SK-MEL-5 (cell line): ENCODE data around the gene SCOC. TPM values are rescaled to one million over a fixed set of nuclear protein-coding genes. Genes with fewer than 3 reads are reported as not detected.

ENCODE experiments used
- DNase-seq: peaks from one replicate; pipeline ENCODE4 v3.0.0-alpha.2; 2016; ENCODE audit warnings: low read depth, low spot score
- in situ Hi-C: cut with HindIII; loops from 2 replicates; pipeline ENCODE4 v1.10.0; 2016; ENCODE audit warnings: low sequenced_read_pairs, high pct_unique_total_duplicates, low pct_unique_long_range_greater_than_20kb
- polyA plus RNA-seq, 2 experiments: library from polyadenylated mRNA; depleted of rRNA; stranded (reverse); fragments of >200 nt; gene quantifications; 2 replicates each; pipeline ENCODE4 v1.2.3, GENCODE V29; 2015
- total RNA-seq: library from RNA; depleted of rRNA; stranded (reverse); fragments of >200 nt; shearing (Covaris generic); gene quantifications from 2 replicates; pipeline ENCODE4 v1.2.3, GENCODE V29; 2014; rRNA removed

SCOC gene
- 45.9 and 50.7 TPM in 2 replicates for total RNA-seq
- polyA plus RNA-seq (2015; cell fraction: cytosol; rRNA removed) = 37.4 and 42.9 TPM in 2 replicates
- 16.2 and 20.0 TPM in 2 replicates for polyA plus RNA-seq (2015; cell fraction: nucleus; rRNA removed)

DNA sequence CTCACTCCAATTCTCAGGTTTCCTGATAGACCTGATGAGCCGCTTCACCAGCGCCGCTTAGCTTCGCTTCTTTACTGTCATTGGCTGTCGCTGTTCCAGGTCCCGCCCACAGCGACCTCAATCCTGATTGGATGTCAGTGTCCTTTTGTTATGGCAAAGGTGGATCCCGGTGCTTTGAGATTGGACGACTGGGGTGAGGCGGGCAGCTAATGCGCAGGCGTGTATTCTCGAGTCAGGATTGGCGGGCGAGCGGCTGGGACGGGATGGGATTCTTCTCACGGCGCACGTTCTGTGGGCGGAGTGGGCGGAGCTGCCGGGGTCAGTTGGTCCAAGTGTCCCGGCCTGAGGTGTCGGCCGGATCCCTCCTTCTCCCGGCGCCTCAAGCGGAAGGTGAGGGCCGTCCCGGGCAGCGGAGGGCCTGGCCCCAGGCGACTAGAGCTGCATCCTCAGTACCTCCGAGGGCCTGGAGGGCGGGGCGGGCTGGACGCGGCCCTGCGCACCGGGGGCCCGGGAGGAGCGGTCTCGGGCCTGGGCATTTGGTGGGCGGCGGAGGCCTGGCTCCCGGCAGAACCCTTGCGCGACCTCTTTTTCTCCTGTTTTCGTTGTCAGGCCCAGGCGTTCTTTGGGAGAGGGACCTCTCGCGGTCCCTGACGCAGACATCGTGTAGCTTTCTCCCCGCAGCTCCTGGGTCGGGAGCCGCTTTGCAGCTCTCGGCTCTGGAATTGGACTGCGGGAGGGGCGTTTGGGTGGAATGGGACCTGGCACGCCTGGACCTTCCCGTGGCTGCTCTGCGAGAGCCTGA, at the start of gene SCOC:
Gene SCOC, plus strand, starts transcription at position 319 of the 802 bp plus-strand sequence. CDS start 5,525 bp downstream, outside the sequence.
- peak; percentile 98 for DNase-seq
- in situ Hi-C loops = no loop called here

GRCh38 chr4:140326395-140326993, 47.0 kb upstream of the SCOC start:
- peak; percentile 57 for DNase-seq

DNA sequence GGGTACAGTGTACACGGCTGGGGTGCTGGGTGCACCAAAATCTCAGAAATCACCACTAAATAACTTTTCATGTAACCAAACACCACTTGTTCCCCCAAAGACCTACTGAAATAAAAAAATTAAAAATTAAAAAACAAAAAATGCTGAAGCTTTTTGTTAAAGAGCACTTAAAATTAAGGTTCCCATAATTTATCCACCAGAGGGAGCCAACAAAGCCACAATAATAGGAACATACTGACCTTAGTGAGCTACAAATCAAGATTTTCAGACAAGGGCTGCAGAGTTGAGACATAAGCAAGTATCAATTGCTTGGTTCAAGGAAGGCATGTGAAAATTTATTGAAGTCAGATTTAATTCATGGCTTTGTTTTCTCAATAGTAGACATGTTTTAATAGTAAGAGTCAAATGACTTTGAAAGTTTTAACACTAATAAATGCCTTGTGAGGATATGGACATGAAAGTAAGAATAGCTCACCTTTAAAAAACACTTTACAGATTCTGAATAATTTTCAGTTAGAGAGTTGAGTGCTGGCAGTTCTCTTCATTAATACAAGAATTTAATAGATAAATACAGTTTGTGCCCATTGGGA, 43.0 kb upstream of the SCOC start:
- DNase-seq = peak; percentile 45
- in situ Hi-C loops = no loop called here

More at GRCh38 chr4:140326395-140326993, 47.0 kb upstream of the SCOC start:
- in situ Hi-C loops = no loop called here

GRCh38 chr4:140331245-140331644, 42.2 kb upstream of the SCOC start:
- in situ Hi-C loops = no loop called here
- no peak for DNase-seq

DNA sequence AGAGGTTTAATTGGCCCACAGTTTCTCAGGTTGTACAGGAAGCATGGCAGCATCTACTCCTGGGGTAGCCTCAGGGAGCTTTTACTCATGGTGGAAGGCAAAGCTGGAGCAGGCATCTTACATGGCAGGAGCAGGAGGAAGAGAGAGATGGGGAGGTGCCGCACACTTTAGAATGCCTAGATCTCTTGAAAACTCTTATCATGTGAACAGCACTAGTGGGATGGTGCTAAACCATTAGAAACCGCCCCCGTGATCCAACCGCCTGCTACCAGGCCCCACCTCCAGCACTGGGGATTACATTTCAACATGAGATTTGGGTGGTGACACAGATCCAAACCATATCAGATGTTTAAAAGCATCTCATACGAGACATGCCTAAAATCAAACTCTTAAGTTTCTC, 41.6 kb upstream of the SCOC start:
- in situ Hi-C loops = no loop called here
- DNase-seq = no peak

DNA sequence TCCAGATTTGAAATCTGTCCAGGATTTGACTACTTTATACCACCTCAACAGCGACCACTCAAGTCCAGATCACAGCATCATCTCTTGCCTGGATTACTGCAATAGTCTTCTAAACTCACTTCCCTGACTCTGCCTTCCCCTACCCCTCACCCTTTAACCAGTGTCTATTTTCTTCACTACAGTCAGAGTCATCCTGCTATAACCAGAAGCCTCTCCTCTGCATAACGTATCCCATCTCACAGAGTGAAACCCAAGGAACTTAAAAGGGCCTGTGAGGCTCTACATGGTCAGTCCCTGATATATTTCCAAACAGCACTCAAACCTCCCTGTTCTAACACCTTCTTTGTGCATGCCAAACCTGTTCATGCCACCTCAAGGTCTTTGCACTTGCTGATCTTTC, 40.7 kb upstream of the SCOC start:
- DNase-seq = no peak
- in situ Hi-C loops = no loop called here

DNA sequence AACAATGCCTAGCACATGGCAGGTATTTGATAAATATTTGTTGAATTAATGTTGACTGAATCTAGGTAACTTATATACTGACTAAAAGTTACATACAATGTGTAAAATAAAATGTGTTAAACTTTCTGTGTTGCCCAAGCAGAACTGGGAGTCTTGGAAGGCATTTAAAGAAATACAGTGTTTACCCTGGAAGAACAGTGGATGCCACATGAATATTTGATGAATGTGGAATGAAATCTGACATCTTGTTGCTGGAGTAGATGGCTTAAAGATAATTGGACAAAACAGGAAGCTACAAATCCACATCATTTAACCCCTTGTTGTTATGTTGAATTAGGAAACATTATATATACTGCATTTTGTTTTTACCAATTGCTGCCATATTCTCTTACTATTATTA, 39.9 kb upstream of the SCOC start:
- no peak for DNase-seq
- in situ Hi-C loops = no loop called here

- no peak for DNase-seq
- in situ Hi-C loops = no loop called here
Measured at GRCh38 chr4:140335076-140335475, 38.4 kb upstream of the SCOC start.

DNA sequence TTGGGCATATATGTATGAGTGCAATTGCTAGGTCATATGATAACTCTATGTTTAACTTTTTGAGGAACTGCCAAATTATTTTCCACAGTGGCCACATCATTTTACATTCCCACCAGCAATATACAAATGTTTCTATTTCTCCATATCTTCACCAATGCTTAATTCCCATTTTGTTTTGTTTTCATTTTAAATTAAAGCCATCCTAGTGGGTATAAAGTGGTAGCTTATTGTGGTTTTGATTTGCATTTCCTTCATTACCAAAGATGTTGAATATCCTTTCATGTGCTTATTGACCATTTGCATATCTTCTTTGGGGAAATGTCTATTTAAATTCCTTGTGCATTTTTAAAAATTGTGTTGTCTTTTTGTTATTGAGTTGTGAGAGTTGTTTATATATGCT, 36.7 kb upstream of the SCOC start:
- in situ Hi-C loops = no loop called here
- no peak for DNase-seq

DNA sequence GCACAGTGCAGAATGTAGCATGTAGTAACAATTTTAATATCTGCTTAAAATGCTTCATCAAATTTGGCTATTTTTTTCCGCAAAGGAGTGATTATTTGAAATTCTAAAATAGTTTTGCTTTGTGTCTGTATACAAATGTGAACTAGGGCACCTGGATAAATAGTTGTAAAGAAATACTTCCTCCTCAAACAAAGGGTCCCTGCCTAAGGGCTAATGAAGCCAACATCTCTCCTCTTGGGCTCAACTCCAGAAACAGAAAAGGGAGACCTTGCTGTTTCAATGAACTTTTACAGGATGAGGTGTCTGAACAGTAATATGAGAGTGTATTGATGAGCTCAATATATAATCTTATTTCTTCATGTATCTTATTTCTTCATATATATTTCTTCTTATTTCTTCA, 30.8 kb upstream of the SCOC start:
- in situ Hi-C loops = no loop called here
- DNase-seq = no peak

- no peak for DNase-seq
Measured at GRCh38 chr4:140343303-140343702, 30.1 kb upstream of the SCOC start.

DNA sequence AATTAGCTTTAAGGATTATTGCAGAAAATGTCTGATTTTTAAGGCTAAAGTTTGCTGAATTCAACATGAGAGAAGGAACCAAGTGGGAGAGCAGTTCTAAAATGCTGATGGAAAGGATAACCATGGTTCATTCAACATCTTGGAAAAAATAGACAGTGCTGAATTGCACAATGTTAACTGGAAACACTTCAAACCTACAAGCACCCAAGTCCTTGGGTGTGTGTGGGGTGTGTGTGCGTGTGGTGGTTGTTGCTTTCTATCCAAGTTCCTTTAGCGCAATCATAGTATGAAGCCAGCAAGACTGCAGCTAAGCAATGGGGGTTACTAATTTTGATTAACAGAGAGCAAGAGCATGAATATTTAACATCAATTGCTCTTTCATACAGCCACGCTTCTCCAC, 29.3 kb upstream of the SCOC start:
- in situ Hi-C loops = no loop called here
- DNase-seq = no peak

More at GRCh38 chr4:140343303-140343702, 30.1 kb upstream of the SCOC start:
- in situ Hi-C loops = no loop called here

DNA sequence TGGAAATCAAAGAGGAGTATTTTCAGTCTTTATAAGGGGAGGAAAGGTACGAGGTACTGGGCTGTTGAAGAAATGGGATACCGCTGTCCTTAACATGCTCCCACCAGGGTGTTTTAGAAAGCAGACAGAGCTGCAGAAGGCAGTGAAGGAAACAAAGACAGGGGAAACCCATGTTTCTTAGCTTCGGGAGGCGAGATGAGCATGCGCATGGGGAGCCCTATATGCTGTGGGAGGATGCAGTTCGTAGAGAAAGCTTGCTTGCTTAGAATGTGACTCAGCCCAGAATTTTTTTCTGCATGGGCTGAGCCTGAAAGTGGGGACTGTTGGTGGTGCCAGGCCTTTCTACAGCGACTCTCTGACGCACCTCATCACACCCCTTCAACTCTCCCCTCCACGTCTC, 28.8 kb upstream of the SCOC start:
- in situ Hi-C loops = no loop called here
- no peak for DNase-seq

- DNase-seq = no peak
- in situ Hi-C loops = no loop called here
Measured at GRCh38 chr4:140346136-140346535, 27.3 kb upstream of the SCOC start.

- DNase-seq = no peak
- in situ Hi-C loops = no loop called here
Measured at GRCh38 chr4:140349816-140350215, 23.6 kb upstream of the SCOC start.

DNA sequence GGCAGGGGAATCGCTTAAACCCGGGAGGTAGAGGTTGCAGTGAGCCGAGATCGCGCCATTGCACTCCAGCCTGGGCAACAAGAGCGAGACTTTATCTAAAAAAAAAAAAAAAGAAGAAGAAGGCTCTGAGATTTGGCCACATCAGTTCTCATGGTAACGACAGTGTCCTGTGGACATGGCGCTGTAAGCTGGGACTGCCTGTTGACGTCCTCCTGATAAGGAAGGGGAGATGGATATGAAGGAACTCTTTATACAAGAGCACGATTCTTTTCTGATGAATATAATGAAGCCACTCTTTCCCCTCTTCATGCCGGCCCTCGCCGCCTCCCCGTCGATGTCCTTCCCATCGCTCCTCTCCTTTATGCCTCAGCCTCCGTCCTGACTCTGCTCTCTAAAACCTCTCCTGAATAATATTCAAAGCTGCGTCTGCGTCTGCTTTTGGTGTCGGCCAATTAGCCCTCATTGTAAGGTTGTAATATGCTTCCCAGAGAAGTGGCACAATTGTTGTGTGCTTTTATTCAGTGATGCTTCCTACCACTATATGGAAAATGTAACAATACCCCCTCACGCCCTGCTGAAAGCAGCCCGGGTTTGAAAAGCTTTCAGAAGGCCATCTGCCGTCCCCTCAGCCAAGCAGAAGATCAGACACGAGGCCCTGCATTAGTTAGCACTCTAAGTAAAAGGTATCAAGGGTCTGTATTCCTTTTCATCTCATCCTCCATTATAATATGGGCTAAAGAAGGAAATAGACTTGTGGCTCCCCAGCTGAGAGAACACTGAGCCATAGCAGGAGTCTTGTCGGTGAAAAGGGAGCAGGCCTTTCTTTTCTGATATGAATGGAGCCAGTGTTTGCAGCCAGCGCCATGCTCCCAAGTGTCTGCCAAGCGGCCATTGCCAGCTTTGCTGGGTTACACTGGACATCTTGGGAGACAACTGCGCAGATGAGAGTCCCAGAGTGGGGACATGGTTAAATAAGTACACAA, 22.1 kb upstream of the SCOC start:
- in situ Hi-C loops = no loop called here
- DNase-seq = no peak

DNA sequence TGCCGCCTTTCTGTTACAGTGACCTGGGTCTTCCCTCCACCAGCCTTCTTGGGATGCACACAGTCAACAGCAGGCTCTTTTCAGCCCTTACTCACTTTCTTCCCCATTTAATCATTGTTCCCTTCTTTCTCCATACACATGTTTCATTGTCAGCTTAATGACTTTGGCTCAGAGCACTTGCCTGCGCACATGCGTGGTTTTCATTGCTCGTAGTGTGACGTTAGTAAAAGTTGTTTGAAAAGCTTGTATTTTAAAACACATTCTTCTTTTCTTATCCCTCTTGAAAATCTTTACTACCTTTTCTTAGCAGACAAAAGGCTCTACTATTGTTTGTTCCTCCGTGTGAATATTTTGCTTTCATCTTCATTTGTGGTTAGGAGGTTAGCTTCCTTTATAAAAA, 19.7 kb upstream of the SCOC start:
- in situ Hi-C loops = no loop called here
- no peak for DNase-seq

DNA sequence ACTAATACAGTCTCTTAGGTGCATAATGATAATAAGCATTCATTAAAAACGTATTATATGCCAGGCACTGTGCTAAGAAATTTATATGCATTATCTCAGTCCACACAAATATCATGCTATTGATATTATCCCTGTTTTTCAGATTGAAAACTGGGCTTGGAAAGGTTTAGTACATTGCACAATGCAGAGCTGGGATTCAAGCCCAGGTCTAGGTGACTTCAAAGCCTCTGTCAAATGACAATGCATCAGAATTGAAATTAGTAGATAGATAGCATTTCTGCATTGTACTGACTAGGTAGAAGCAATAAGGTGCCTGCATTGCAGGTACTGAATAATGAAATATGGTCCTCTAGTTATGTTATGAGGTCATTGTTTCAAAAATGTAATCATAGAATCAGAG, 18.2 kb upstream of the SCOC start:
- DNase-seq = no peak
- in situ Hi-C loops = no loop called here
